Astrocyte (in vitro differentiated cells and primary cell): ENCODE measurements around the gene VTCN1.

Source experiments
- EZH2 ChIP-seq: IDR thresholded peaks from 2 replicates; pipeline ENCODE4 v1.6.1; 2012; ENCODE audit warnings: mild to moderate bottlenecking, low read length, inconsistent platforms; ENCODE audit not compliant: insufficient read depth
- TF ChIP-seq, protein P1 (sequence below): IDR thresholded peaks from 2 replicates; pipeline ENCODE4 v1.5.1; 2011; ENCODE audit warnings: low read depth, mild to moderate bottlenecking, inconsistent platforms, low read length, moderate library complexity; ENCODE audit not compliant: insufficient read depth

DNA sequence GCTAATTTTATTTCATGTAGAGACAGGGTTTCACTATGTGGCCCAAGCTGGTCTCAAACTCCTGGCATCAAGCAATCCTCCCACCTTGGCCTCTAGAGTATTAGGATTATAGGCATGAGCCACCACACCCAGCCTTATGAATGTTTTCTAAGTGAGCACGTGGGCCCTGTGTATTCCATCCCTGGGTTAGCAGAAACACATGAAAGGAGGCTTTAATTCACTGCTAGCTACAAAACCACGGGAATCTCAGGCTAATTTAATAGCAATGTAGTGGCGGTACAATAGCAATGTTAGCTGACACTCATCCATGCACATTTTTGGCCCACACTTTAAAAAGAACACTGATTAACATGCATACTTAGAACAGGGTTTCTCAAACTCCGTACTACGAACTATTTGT, 32.0 kb downstream of the VTCN1 start:
- TF ChIP-seq, protein P1, sequence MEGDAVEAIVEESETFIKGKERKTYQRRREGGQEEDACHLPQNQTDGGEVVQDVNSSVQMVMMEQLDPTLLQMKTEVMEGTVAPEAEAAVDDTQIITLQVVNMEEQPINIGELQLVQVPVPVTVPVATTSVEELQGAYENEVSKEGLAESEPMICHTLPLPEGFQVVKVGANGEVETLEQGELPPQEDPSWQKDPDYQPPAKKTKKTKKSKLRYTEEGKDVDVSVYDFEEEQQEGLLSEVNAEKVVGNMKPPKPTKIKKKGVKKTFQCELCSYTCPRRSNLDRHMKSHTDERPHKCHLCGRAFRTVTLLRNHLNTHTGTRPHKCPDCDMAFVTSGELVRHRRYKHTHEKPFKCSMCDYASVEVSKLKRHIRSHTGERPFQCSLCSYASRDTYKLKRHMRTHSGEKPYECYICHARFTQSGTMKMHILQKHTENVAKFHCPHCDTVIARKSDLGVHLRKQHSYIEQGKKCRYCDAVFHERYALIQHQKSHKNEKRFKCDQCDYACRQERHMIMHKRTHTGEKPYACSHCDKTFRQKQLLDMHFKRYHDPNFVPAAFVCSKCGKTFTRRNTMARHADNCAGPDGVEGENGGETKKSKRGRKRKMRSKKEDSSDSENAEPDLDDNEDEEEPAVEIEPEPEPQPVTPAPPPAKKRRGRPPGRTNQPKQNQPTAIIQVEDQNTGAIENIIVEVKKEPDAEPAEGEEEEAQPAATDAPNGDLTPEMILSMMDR = no peak
- TF ChIP-seq EZH2 = no peak
